ENCODE results near the gene SSTR5. TPM values are rescaled to one million over a fixed set of nuclear protein-coding genes. Genes with fewer than 3 reads are reported as not detected.

SSTR5 gene
- total and polyA plus RNA-seq, 4 donors: not detected

- Histone ChIP-seq H3K4me1 (ENCODE audit: control insufficient read depth in 4 of 4, insufficient read depth in 4 of 4, low read length in 3 of 4) (peaks cover 0 to 11% (median 6%) of the 10 kb centered on the region in 4 donors), H3K27ac (ENCODE audit: low read depth in 1 of 2, low read length in 2 of 2) (no peak overlapping the region), H3K9ac (ENCODE audit: low read depth in 1 of 2, low read length in 2 of 2) (no peak overlapping the region), H3K36me3 (ENCODE audit: control insufficient read depth in 4 of 4, insufficient read depth in 3 of 4, low read depth in 1 of 4, low read length in 3 of 4) (no peaks in the 10 kb centered on the region), H3K4me3 (ENCODE audit: low read depth in 1 of 3, low read length in 3 of 3) (no peak overlapping the region), H3K27me3 (ENCODE audit: control insufficient read depth in 4 of 4, insufficient read depth in 4 of 4, low read length in 3 of 4) (no peaks in the 10 kb centered on the region), H3K9me3 (ENCODE audit: control insufficient read depth in 4 of 4, low read length in 3 of 4) (no peaks in the 10 kb centered on the region)
- TF ChIP-seq TAF1 (conservative IDR thresholded peaks at IDR 0.05) (no peak), EGR1 (IDR thresholded peaks at IDR 0.05; ENCODE audit: low read depth in 2 of 2) (no peak), YY1 (IDR thresholded peaks at IDR 0.05) (no peak), RAD21 (IDR thresholded peaks at IDR 0.05) (no peak), HNF4A (conservative IDR thresholded peaks at IDR 0.05) (no peak), GABPA (IDR thresholded peaks at IDR 0.05 in 1 of 2, conservative IDR thresholded peaks at IDR 0.05 in 1 of 2) (no peak), JUND (IDR thresholded peaks at IDR 0.05) (no peak), FOXA1 (IDR thresholded peaks at IDR 0.05) (no peak), SP1 (IDR thresholded peaks at IDR 0.05) (no peak), RXRA (IDR thresholded peaks at IDR 0.05) (no peak), FOXA2 (IDR thresholded peaks at IDR 0.05) (no peak), CTCF (IDR thresholded peaks at IDR 0.05; ENCODE audit: low read depth, low read length, missing input control) (no peak)
- TF ChIP-seq, protein P1, sequence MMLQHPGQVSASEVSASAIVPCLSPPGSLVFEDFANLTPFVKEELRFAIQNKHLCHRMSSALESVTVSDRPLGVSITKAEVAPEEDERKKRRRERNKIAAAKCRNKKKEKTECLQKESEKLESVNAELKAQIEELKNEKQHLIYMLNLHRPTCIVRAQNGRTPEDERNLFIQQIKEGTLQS (IDR thresholded peaks at IDR 0.05): no peak
- DNase-seq (ENCODE audit: low spot score): no peak
- WGBS: 62% methylated on average over 16 of the region's 16 CpGs
These were observed 54.6 kb downstream of the SSTR5 start for GRCh38 chr16:1127101-1127500.

DNA sequence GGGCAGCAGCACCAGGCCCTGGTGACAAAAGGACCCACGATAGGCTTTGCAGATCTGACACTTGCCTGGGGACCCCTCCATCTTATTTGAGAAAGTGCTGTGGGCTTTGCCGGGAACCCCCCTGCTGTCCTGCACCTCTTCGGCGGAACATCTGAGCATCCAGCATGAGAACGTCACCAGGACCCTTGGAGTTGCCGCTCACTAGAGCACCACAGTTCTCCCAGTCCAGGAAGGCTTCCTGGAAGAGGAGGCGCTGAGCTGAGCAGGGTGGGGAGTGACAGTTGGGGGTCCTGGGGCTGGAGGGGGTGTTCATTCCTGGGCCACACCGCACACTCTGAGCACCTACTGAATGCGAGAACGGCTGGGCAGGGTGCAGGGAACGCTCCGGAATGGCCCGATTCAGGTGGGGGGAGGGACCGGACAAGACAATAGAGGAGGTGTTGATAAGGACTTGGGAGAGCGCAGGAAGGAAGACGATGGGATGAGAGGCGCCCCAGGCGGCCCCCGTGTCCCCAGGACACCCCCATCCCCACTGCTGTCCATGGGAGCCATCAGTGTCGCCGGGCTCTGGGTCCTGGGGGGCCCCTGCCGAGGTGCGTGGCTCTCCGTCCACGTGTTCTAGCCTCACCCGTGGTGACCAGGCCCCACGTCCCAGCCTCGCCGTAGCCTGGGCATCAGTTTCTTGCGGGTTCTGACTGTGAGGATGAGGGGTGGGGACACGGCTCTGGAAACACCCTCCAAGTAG, 55.6 kb downstream of the SSTR5 start:
- no peak overlapping the region for H3K27ac ChIP-seq (ENCODE audit: low read depth in 1 of 2, low read length in 2 of 2)
- peaks cover 0 to 17% (median 6%) of the 10 kb centered on the region in 4 donors for H3K4me1 ChIP-seq (ENCODE audit: control insufficient read depth in 4 of 4, insufficient read depth in 4 of 4, low read length in 3 of 4)
- no peaks in the 10 kb centered on the region for H3K36me3 ChIP-seq (ENCODE audit: control insufficient read depth in 4 of 4, insufficient read depth in 3 of 4, low read depth in 1 of 4, low read length in 3 of 4)
- TF ChIP-seq REST (IDR thresholded peaks at IDR 0.05) (no peak), MAX (IDR thresholded peaks at IDR 0.05) (no peak), JUND (IDR thresholded peaks at IDR 0.05) (no peak), RXRA (IDR thresholded peaks at IDR 0.05) (no peak), CTCF (IDR thresholded peaks at IDR 0.05; ENCODE audit: low read depth, low read length, missing input control) (no peak), YY1 (IDR thresholded peaks at IDR 0.05) (no peak), TAF1 (conservative IDR thresholded peaks at IDR 0.05) (no peak), FOXA2 (IDR thresholded peaks at IDR 0.05) (no peak), EGR1 (IDR thresholded peaks at IDR 0.05; ENCODE audit: low read depth in 2 of 2) (no peak), HNF4G (IDR thresholded peaks at IDR 0.05) (no peak), GABPA (IDR thresholded peaks at IDR 0.05 in 1 of 2, conservative IDR thresholded peaks at IDR 0.05 in 1 of 2) (no peak), SP1 (IDR thresholded peaks at IDR 0.05) (no peak), HNF4A (conservative IDR thresholded peaks at IDR 0.05) (no peak)
- TF ChIP-seq, protein P2, sequence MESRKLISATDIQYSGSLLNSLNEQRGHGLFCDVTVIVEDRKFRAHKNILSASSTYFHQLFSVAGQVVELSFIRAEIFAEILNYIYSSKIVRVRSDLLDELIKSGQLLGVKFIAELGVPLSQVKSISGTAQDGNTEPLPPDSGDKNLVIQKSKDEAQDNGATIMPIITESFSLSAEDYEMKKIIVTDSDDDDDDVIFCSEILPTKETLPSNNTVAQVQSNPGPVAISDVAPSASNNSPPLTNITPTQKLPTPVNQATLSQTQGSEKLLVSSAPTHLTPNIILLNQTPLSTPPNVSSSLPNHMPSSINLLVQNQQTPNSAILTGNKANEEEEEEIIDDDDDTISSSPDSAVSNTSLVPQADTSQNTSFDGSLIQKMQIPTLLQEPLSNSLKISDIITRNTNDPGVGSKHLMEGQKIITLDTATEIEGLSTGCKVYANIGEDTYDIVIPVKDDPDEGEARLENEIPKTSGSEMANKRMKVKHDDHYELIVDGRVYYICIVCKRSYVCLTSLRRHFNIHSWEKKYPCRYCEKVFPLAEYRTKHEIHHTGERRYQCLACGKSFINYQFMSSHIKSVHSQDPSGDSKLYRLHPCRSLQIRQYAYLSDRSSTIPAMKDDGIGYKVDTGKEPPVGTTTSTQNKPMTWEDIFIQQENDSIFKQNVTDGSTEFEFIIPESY (IDR thresholded peaks at IDR 0.05): no peak
- TF ChIP-seq, protein P1 (IDR thresholded peaks at IDR 0.05): no peak
- H3K9ac ChIP-seq (ENCODE audit: low read depth in 1 of 2, low read length in 2 of 2): no peak overlapping the region
- no peaks in the 10 kb centered on the region for H3K9me3 ChIP-seq (ENCODE audit: control insufficient read depth in 4 of 4, low read length in 3 of 4)
- no peak for DNase-seq (ENCODE audit: low spot score)
- 92% methylated on average over 31 of the region's 31 CpGs for WGBS
- H3K4me3 ChIP-seq (ENCODE audit: low read depth in 1 of 3, low read length in 3 of 3): no peak overlapping the region
- no peaks in the 10 kb centered on the region for H3K27me3 ChIP-seq (ENCODE audit: control insufficient read depth in 4 of 4, insufficient read depth in 4 of 4, low read length in 3 of 4)

Measured in liver (tissue), 9 donors.